Keratinocyte (primary cell): Measurements from ENCODE around the gene ACVR2B. TPM values are rescaled to one million over a fixed set of nuclear protein-coding genes. Genes with fewer than 3 reads are reported as not detected.

Experiments used
- DNase-seq: peaks from one replicate; pipeline ENCODE4 v3.0.0-alpha.2; 2011; ENCODE audit warnings: low read depth, missing footprints, low spot score
- FAIRE-seq: peaks from 2 replicates; lab custom pipeline; 2011; peaks lifted over from hg19 to GRCh38; lab: Jason Lieb, UNC
- H2AFZ ChIP-seq: 2 replicates; pipeline ENCODE4 v1.6.0; 2012; ENCODE audit warnings: low read length, control low read depth, inconsistent platforms; ENCODE audit not compliant: control insufficient read depth
- H3K27ac ChIP-seq: 2 replicates; pipeline ENCODE4 v1.5.1; 2011; ENCODE audit warnings: low read length; ENCODE audit not compliant: control insufficient read depth, insufficient read depth
- H3K27me3 ChIP-seq: 3 replicates; pipeline ENCODE4 v1.6.0; 2011; ENCODE audit warnings: low read length; ENCODE audit not compliant: control insufficient read depth, insufficient read depth; ENCODE audit errors: extremely low read depth
- H3K36me3 ChIP-seq, 2 experiments: 2 replicates in 1 of 2; 3 replicates in 1 of 2; pipeline ENCODE4 v1.5.1; 2011; ENCODE audit warnings: low read length in 2 of 2, mild to moderate bottlenecking in 1 of 2; ENCODE audit not compliant: control insufficient read depth in 2 of 2, insufficient read depth in 2 of 2; ENCODE audit errors: extremely low read depth in 1 of 2
- H3K4me1 ChIP-seq: 3 replicates; pipeline ENCODE4 v1.5.1; 2011; ENCODE audit warnings: low read length; ENCODE audit not compliant: control insufficient read depth, insufficient read depth; ENCODE audit errors: extremely low read depth
- H3K4me2 ChIP-seq: 3 replicates; pipeline ENCODE4 v1.6.0; 2011; ENCODE audit warnings: low read depth, low read length; ENCODE audit not compliant: control insufficient read depth, insufficient read depth; ENCODE audit errors: extremely low read depth
- H3K4me3 ChIP-seq, 3 experiments: fragments of 200-600 bp in 1 of 3; sonication (generic) in 1 of 3; 2 replicates in 2 of 3; 3 replicates in 1 of 3; pipeline ENCODE4 v1.5.1; 2011 to 2016; ENCODE audit warnings: low read length in 3 of 3, mild to moderate bottlenecking in 3 of 3, control low read depth in 2 of 3, inconsistent platforms in 1 of 3, low read depth in 1 of 3, mixed read lengths in 1 of 3, mixed run types in 1 of 3, moderate library complexity in 1 of 3; ENCODE audit not compliant: control insufficient read depth in 2 of 3, insufficient read depth in 2 of 3; ENCODE audit errors: extremely low read depth in 1 of 3
- H3K79me2 ChIP-seq: 2 replicates; pipeline ENCODE4 v1.6.0; 2012; ENCODE audit warnings: low read length; ENCODE audit not compliant: control insufficient read depth, insufficient read depth
- H3K9ac ChIP-seq: 3 replicates; pipeline ENCODE4 v1.6.0; 2011; ENCODE audit warnings: low read length; ENCODE audit not compliant: control insufficient read depth, insufficient read depth; ENCODE audit errors: extremely low read depth
- H3K9me1 ChIP-seq: 3 replicates; pipeline ENCODE4 v1.6.0; 2011; ENCODE audit warnings: low read length; ENCODE audit not compliant: control insufficient read depth, insufficient read depth; ENCODE audit errors: extremely low read depth
- H3K9me3 ChIP-seq: 2 replicates; pipeline ENCODE4 v1.5.1; 2012; ENCODE audit warnings: low read depth, low read length; ENCODE audit not compliant: control insufficient read depth
- H4K20me1 ChIP-seq: 3 replicates; pipeline ENCODE4 v1.6.0; 2011; ENCODE audit warnings: low read length; ENCODE audit not compliant: control insufficient read depth, insufficient read depth; ENCODE audit errors: extremely low read depth
- EZH2 ChIP-seq: IDR thresholded peaks from one replicate; pipeline ENCODE4 v1.6.1; 2012; ENCODE audit warnings: inconsistent platforms, mild to moderate bottlenecking, low read length, moderate library complexity
- dilution Hi-C: fragments of 300-500 bp; cut with MboI; formaldehyde crosslinking; loops from one replicate; pipeline ENCODE4 v1.7.0; 2020; ENCODE audit warnings: low sequenced_read_pairs; ENCODE audit not compliant: extremely low pct_ligation_motif_present
- polyA plus RNA-seq, 5 experiments: library from polyadenylated mRNA; depleted of rRNA in 3 of 5; stranded (reverse) in 3 of 5; stranded (forward) in 1 of 5; unstranded in 1 of 5; fragments of >200 nt; gene quantifications; 1 replicate in 1 of 5; 2 replicates in 3 of 5; 3 replicates in 1 of 5; pipeline versions ENCODE4 v1.2.1 to v1.2.3, GENCODE V29; 2011 to 2012; ENCODE audit warnings: missing spikeins in 2 of 5, low read depth in 1 of 5, low replicate concordance in 1 of 5
- TF ChIP-seq, protein P1 (sequence below), 3 experiments: IDR thresholded peaks in 1 of 3; conservative IDR thresholded peaks in 1 of 3; optimal IDR thresholded peaks in 1 of 3; 2 replicates in 2 of 3; 3 replicates in 1 of 3; pipeline versions ENCODE3 to v1.5.1; 2011; ENCODE audit warnings: low read length in 3 of 3, mild to moderate bottlenecking in 3 of 3, moderate library complexity in 2 of 3, control low read depth in 1 of 3, inconsistent platforms in 1 of 3; ENCODE audit not compliant: insufficient read depth in 2 of 3; ENCODE audit errors: extremely low read depth in 1 of 3

Gene ACVR2B
- polyA plus RNA-seq, 1 donor (not counting 4 experiments of a cell fraction or from before 2014, with no cell fraction given) = 0.46 TPM

DNA sequence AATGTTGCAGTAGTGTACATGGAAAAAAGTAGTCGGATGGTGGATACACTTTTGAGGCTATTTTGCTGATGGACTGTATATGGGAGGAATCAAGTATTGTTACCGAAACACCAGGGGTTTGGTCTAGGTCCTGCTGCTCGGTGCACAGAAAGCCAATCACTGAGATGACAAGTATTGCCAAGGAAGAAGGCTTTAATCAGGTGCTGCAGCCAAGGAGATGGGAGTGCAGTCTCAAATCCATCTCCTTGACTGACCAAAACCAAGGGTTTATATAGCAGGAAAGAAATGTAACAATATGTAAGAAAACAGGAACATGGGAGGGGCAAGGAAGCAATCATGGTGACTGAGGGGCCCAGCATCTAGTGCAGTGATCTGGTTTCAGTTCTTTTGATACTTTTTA is 2.8 kb upstream of the ACVR2B start:
- Histone ChIP-seq H2AFZ (no peak overlapping the region), H3K9me3 (no peaks in the 10 kb centered on the region), H3K4me1 (peaks cover 3% of the 10 kb centered on the region), H3K9ac (no peak overlapping the region), H3K27ac (no peak overlapping the region), H3K79me2 (no peaks in the 10 kb centered on the region), H3K4me2 (no peak overlapping the region), H4K20me1 (no peaks in the 10 kb centered on the region), H3K27me3 (no peaks in the 10 kb centered on the region), H3K36me3 (no peaks in the 10 kb centered on the region), H3K4me3 (no peak overlapping the region), H3K9me1 (no peaks in the 10 kb centered on the region)
- FAIRE-seq (no peak), DNase-seq (no peak)
- dilution Hi-C loops = no loop called here
- TF ChIP-seq EZH2 = no peak
- TF ChIP-seq, protein P1, sequence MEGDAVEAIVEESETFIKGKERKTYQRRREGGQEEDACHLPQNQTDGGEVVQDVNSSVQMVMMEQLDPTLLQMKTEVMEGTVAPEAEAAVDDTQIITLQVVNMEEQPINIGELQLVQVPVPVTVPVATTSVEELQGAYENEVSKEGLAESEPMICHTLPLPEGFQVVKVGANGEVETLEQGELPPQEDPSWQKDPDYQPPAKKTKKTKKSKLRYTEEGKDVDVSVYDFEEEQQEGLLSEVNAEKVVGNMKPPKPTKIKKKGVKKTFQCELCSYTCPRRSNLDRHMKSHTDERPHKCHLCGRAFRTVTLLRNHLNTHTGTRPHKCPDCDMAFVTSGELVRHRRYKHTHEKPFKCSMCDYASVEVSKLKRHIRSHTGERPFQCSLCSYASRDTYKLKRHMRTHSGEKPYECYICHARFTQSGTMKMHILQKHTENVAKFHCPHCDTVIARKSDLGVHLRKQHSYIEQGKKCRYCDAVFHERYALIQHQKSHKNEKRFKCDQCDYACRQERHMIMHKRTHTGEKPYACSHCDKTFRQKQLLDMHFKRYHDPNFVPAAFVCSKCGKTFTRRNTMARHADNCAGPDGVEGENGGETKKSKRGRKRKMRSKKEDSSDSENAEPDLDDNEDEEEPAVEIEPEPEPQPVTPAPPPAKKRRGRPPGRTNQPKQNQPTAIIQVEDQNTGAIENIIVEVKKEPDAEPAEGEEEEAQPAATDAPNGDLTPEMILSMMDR (optimal IDR thresholded peaks at IDR 0.05 in 1 of 3, IDR thresholded peaks at IDR 0.05 in 1 of 3, conservative IDR thresholded peaks at IDR 0.05 in 1 of 3; ENCODE audit: extremely low read depth in 1 of 3, insufficient read depth in 2 of 3, low read length in 3 of 3) = no peak

DNA sequence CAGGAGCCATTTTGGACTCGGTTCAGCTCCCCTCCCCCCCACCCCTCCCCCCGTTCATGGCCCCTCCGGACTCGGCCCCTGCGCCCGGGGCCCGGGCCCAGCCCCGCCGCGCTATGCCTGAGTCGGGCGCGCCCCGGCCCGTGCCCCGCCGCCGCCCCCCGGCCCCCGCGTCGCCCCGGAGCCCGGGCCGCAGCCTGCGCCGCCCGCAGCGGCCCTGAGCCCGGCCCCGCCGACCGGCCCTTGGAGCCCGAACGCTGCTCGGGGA is 155 bp downstream of the ACVR2B start:
- Histone ChIP-seq H3K79me2 (no peaks in the 10 kb centered on the region), H3K9me3 (no peaks in the 10 kb centered on the region), H3K27ac (no peak overlapping the region), H3K9me1 (no peaks in the 10 kb centered on the region), H3K9ac (peak overlapping the region; percentile 77), H3K4me1 (peaks cover 3% of the 10 kb centered on the region), H3K4me2 (peak overlapping the region; percentile 82), H2AFZ (peak overlapping the region; percentile 75), H4K20me1 (no peaks in the 10 kb centered on the region), H3K4me3 (peak overlapping the region; percentile 51 to 76 (median 60)), H3K27me3 (no peaks in the 10 kb centered on the region), H3K36me3 (no peaks in the 10 kb centered on the region)
- dilution Hi-C loops = no loop called here
- DNase-seq (no peak), FAIRE-seq (no peak)
- TF ChIP-seq EZH2 = no peak
- TF ChIP-seq, protein P1 (optimal IDR thresholded peaks at IDR 0.05 in 1 of 3, IDR thresholded peaks at IDR 0.05 in 1 of 3, conservative IDR thresholded peaks at IDR 0.05 in 1 of 3; ENCODE audit: extremely low read depth in 1 of 3, insufficient read depth in 2 of 3, low read length in 3 of 3) = no peak
